K562 (cell line): ENCODE results near the gene IRGQ. TPM values are rescaled to one million over a fixed set of nuclear protein-coding genes. Genes with fewer than 3 reads are reported as not detected.

ENCODE experiments used
- ARID3B ChIP-seq: fragments of 250-450 bp; sonication (Bioruptor Pico); IDR thresholded peaks from 2 replicates; pipeline ENCODE4 v1.4.0; 2020; ENCODE audit warnings: borderline replicate concordance
- ASH1L ChIP-seq: fragments of 450-650 bp; IDR thresholded peaks from 2 replicates; pipeline ENCODE4 v1.6.1; 2018; ENCODE audit warnings: borderline replicate concordance, mild to moderate bottlenecking, low read depth; ENCODE audit not compliant: partially characterized antibody
- CLOCK ChIP-seq: fragments of 250-450 bp; sonication (Bioruptor Pico); IDR thresholded peaks from 2 replicates; pipeline ENCODE4 v1.4.0; 2020; ENCODE audit warnings: mild to moderate bottlenecking, moderate library complexity, borderline replicate concordance
- CREB3 ChIP-seq: fragments of 450-650 bp; conservative IDR thresholded peaks from 2 replicates; pipeline ENCODE4 v1.6.1; 2016; ENCODE audit warnings: missing genetic modification characterization, low read depth, mild to moderate bottlenecking, missing compliant biosample characterization, moderate library complexity
- EGR1 ChIP-seq: fragments of 450-650 bp; conservative IDR thresholded peaks from 2 replicates; pipeline ENCODE4 v1.6.1; 2017; ENCODE audit warnings: mild to moderate bottlenecking
- POLR2G ChIP-seq: fragments of 200-400 bp; formaldehyde crosslinking; IDR thresholded peaks from 2 replicates; pipeline ENCODE4 v1.6.1; 2017; ENCODE audit warnings: low read depth, mild to moderate bottlenecking, antibody characterized with exemption, low read length, moderate library complexity
- RBM25 ChIP-seq: fragments of 200-400 bp; formaldehyde crosslinking; IDR thresholded peaks from 2 replicates; pipeline ENCODE4 v1.6.1; 2018; ENCODE audit warnings: low read length, low read depth, moderate library complexity; ENCODE audit not compliant: severe bottlenecking
- RBM34 ChIP-seq: fragments of 200-400 bp; formaldehyde crosslinking; IDR thresholded peaks from 2 replicates; pipeline ENCODE4 v1.6.1; 2018; ENCODE audit warnings: low read length, borderline replicate concordance; ENCODE audit not compliant: insufficient read depth
- SFPQ ChIP-seq: fragments of 200-400 bp; formaldehyde crosslinking; IDR thresholded peaks from 2 replicates; pipeline ENCODE4 v1.6.1; 2017; ENCODE audit warnings: mild to moderate bottlenecking, low read depth, low read length, moderate library complexity
- SIRT6 ChIP-seq: IDR thresholded peaks from one replicate; pipeline ENCODE4 v1.6.1; 2012; ENCODE audit warnings: low read depth, mild to moderate bottlenecking, control low read depth, inconsistent platforms, low read length, moderate library complexity
- ZBTB33 ChIP-seq: sonication (generic); formaldehyde crosslinking; IDR thresholded peaks from 2 replicates; pipeline ENCODE4 v1.8.1; 2023; ENCODE audit warnings: mild to moderate bottlenecking, missing genetic modification reagents
- ZC3H8 ChIP-seq: fragments of 450-650 bp; IDR thresholded peaks from 2 replicates; pipeline ENCODE4 v1.6.1; 2017
- ZFX ChIP-seq: sonication (generic); formaldehyde crosslinking; IDR thresholded peaks from 2 replicates; pipeline ENCODE4 v1.8.0; 2022; ENCODE audit warnings: mild to moderate bottlenecking, missing genetic modification reagents, moderate library complexity
- ZNF512 ChIP-seq: IDR thresholded peaks from 2 replicates; pipeline ENCODE4 v1.6.1; 2016; ENCODE audit warnings: missing genetic modification characterization, missing compliant biosample characterization
- ZNF655 ChIP-seq: fragments of 250-450 bp; sonication (Bioruptor Pico); IDR thresholded peaks from 2 replicates; pipeline ENCODE4 v1.5.0; 2021
- polyA plus RNA-seq, 8 experiments: library from polyadenylated mRNA; depleted of rRNA in 4 of 8; stranded (reverse) in 5 of 8; unstranded in 3 of 8; fragments of >200 nt; fragmentation: Nextera tagmentation in 2 of 8; fragmentation: Illumina TruSeq in 1 of 8; extraction: Ambion mirVana in 2 of 8; extraction: Trizol in 1 of 8; gene quantifications; 2 replicates each; pipeline versions ENCODE4 v1.2.1 to v1.2.3, GENCODE V29; 2011 to 2014; ENCODE audit warnings: inconsistent platforms in 1 of 8, missing spikeins in 1 of 8
- total RNA-seq, 7 experiments: library from RNA; depleted of rRNA in 6 of 7; stranded (reverse); fragments of >200 nt in 6 of 7; fragmentation: Illumina TruSeq in 2 of 7; extraction: Trizol in 2 of 7; gene quantifications; 2 replicates each; pipeline versions ENCODE4 v1.2.1 to v1.2.3, GENCODE V29; 2011 to 2021; ENCODE audit warnings: low replicate concordance in 1 of 7

Gene IRGQ
- total and polyA plus RNA-seq, 9 of the 15 experiments (the other 6 are each of a cell fraction or from before 2014, with no cell fraction given), result 3.5 to 19.2 (median 7.9) TPM

GRCh38 chr19:43634068-43634467 lies 38.1 kb upstream of the IRGQ start (continued):
- no peak for TF ChIP-seq CLOCK
- TF ChIP-seq ARID3B (CRISPR knock-in tag), result no peak
- TF ChIP-seq RBM34, result no peak
- TF ChIP-seq ZFX, result no peak
- no peak for TF ChIP-seq ASH1L
- no peak for TF ChIP-seq CREB3
- TF ChIP-seq ZC3H8, result no peak
- TF ChIP-seq RBM25, result peak; percentile 62
- no peak for TF ChIP-seq ZNF655
- TF ChIP-seq EGR1, result no peak
- TF ChIP-seq ZBTB33 (CRISPR knock-in tag), result peak; percentile 80
- TF ChIP-seq ZNF512 (tag), result no peak
- TF ChIP-seq SFPQ, result no peak
- TF ChIP-seq SIRT6, result no peak
- TF ChIP-seq POLR2G, result no peak
